Astrocyte (in vitro differentiated cells and primary cell): ENCODE data around the gene OSBPL5.

Source experiments
- CTCF ChIP-seq: IDR thresholded peaks from 2 replicates; pipeline ENCODE4 v1.5.1; 2011; ENCODE audit warnings: low read depth, mild to moderate bottlenecking, inconsistent platforms, low read length, moderate library complexity; ENCODE audit not compliant: insufficient read depth
- EZH2 ChIP-seq: IDR thresholded peaks from 2 replicates; pipeline ENCODE4 v1.6.1; 2012; ENCODE audit warnings: mild to moderate bottlenecking, low read length, inconsistent platforms; ENCODE audit not compliant: insufficient read depth

- TF ChIP-seq EZH2, result no peak
- no peak for TF ChIP-seq CTCF
Observed at GRCh38 chr11:3181725-3182461, 16.8 kb upstream of the OSBPL5 start.
